Spleen (tissue), 7 donors: Measurements from ENCODE around the gene ANKRD33.

Source experiments
- POLR2A ChIP-seq, 3 donors: fragments of 450-650 bp; IDR thresholded peaks; one replicate each; pipeline ENCODE4 v1.5.1; 2017; ENCODE audit warnings: antibody characterized with exemption in 3 of 3, mild to moderate bottlenecking in 1 of 3
- POLR2AphosphoS5 ChIP-seq, 3 donors: sonication (generic); formaldehyde crosslinking; IDR thresholded peaks; one replicate each; pipeline ENCODE4 v1.5.1; 2017; ENCODE audit warnings: antibody characterized with exemption in 3 of 3
- TF ChIP-seq, protein P1 (sequence below), 11 experiments: fragments of 200-600 bp in 7 of 11; fragments of 450-650 bp in 4 of 11; sonication (generic) in 4 of 11; IDR thresholded peaks in 8 of 11; conservative IDR thresholded peaks in 3 of 11; 1 replicate in 7 of 11; 2 replicates in 4 of 11; pipeline versions ENCODE4 v1.4.0 to v1.8.0; 2016 to 2021; ENCODE audit warnings: antibody characterized with exemption in 11 of 11, inconsistent platforms in 4 of 11, mild to moderate bottlenecking in 1 of 11
- donor health status: DM: no; HTN: no; CAD: no; lungs with moderate emphysema.
- donor health status: DM: no; HTN: no; CAD: no.
- donor health status: DM: no; HTN: no; CAD: no.

DNA sequence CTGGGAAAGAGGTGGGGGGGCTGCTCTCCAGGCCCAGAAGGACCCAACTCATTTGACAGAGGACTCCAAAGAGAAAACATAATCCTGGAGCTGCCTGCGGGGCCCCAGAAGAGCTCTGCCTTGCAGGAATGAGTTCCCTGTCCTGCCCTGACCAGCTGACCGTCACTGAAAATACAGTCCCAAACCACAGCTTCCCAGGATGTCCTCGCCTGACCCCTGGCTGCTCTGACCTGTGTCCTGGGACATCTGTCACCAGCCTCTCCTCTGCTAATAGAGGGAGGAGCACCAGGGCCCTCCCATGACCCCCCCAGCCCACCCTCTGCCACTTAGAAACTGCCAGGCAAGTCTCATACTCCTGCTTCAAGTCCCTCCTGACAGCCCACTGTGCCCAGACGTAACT lies 49.1 kb upstream of the ANKRD33 start:
- TF ChIP-seq, protein P1, sequence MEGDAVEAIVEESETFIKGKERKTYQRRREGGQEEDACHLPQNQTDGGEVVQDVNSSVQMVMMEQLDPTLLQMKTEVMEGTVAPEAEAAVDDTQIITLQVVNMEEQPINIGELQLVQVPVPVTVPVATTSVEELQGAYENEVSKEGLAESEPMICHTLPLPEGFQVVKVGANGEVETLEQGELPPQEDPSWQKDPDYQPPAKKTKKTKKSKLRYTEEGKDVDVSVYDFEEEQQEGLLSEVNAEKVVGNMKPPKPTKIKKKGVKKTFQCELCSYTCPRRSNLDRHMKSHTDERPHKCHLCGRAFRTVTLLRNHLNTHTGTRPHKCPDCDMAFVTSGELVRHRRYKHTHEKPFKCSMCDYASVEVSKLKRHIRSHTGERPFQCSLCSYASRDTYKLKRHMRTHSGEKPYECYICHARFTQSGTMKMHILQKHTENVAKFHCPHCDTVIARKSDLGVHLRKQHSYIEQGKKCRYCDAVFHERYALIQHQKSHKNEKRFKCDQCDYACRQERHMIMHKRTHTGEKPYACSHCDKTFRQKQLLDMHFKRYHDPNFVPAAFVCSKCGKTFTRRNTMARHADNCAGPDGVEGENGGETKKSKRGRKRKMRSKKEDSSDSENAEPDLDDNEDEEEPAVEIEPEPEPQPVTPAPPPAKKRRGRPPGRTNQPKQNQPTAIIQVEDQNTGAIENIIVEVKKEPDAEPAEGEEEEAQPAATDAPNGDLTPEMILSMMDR (IDR thresholded peaks at IDR 0.05 in 8 of 11, conservative IDR thresholded peaks at IDR 0.05 in 3 of 11), result no peak
- TF ChIP-seq POLR2A (IDR thresholded peaks at IDR 0.05) (no peak), POLR2AphosphoS5 (IDR thresholded peaks at IDR 0.05) (no peak)
